Heart left ventricle (tissue), 16 donors: Measurements from ENCODE around the gene EMC10. TPM values are rescaled to one million over a fixed set of nuclear protein-coding genes. Genes with fewer than 3 reads are reported as not detected.

Source experiments
- ATAC-seq, 4 donors: fragments of 200-7000 bp; cut with Tn5 transposase; one replicate each; pipeline ENCODE4 v1.9.1; 2020 to 2022; ENCODE audit warnings: moderate library complexity in 4 of 4, mild to moderate bottlenecking in 3 of 4, moderate number of reproducible peaks in 1 of 4
- DNase-seq, 5 donors: peaks; one replicate each; pipeline ENCODE4 v3.0.0-alpha.2; 2020
- H3K27ac ChIP-seq, 12 donors: fragments of 200-600 bp; sonication (generic) in 4 of 12; one replicate each; pipeline versions ENCODE4 v1.5.0 to v1.8.0; 2016 to 2022; ENCODE audit warnings: mild to moderate bottlenecking in 2 of 12
- H3K27me3 ChIP-seq, 9 donors: fragments of 200-600 bp; sonication (generic) in 2 of 9; one replicate each; pipeline versions ENCODE4 v1.5.1 to v1.8.0; 2016 to 2022; ENCODE audit warnings: mild to moderate bottlenecking in 3 of 9
- H3K36me3 ChIP-seq, 9 donors: fragments of 200-600 bp; sonication (generic) in 2 of 9; one replicate each; pipeline versions ENCODE4 v1.5.0 to v1.8.0; 2018 to 2022; ENCODE audit warnings: mild to moderate bottlenecking in 2 of 9
- H3K4me1 ChIP-seq, 12 donors: fragments of 200-600 bp; sonication (generic) in 4 of 12; one replicate each; pipeline versions ENCODE4 v1.5.0 to v1.8.0; 2016 to 2022; ENCODE audit warnings: mild to moderate bottlenecking in 3 of 12
- H3K4me3 ChIP-seq, 12 donors: fragments of 200-600 bp; sonication (generic) in 4 of 12; one replicate each; pipeline versions ENCODE4 v1.5.0 to v1.8.0; 2017 to 2022; ENCODE audit warnings: mild to moderate bottlenecking in 9 of 12, moderate library complexity in 4 of 12
- H3K9me3 ChIP-seq, 12 donors: fragments of 200-600 bp; sonication (generic) in 4 of 12; one replicate each; pipeline versions ENCODE4 v1.5.0 to v1.8.0; 2016 to 2022; ENCODE audit warnings: mild to moderate bottlenecking in 1 of 12
- CTCF ChIP-seq, 12 donors: fragments of 200-600 bp; sonication (generic) in 4 of 12; IDR thresholded peaks; one replicate each; pipeline versions ENCODE4 v1.5.0 to v1.8.0; 2018 to 2022; ENCODE audit warnings: antibody characterized with exemption in 12 of 12, mild to moderate bottlenecking in 5 of 12
- POLR2A ChIP-seq, 2 donors: fragments of 450-650 bp; IDR thresholded peaks; one replicate each; pipeline ENCODE4 v1.6.1; 2017; ENCODE audit warnings: antibody characterized with exemption in 2 of 2, mild to moderate bottlenecking in 2 of 2, moderate library complexity in 2 of 2
- WGBS, 4 donors: extraction: QIAGEN DNeasy Blood & Tissue Kit in 2 of 4; methylation state at CpG; one replicate each; pipeline versions ENCODE4 v1.1.5 to v1.1.7; 2013 to 2018; 5-methylcytosine and 5-hydroxymethylcytosine counted together
- intact Hi-C, 10 donors: fragments of 100-400 bp; cut with DNase I; formaldehyde crosslinking; loops; one replicate each; pipeline versions ENCODE4 v1.11.1 to v1.14.2; 2022
- polyA plus RNA-seq, 2 donors: library from polyadenylated mRNA; stranded (reverse); fragments of 200-250 nt; gene quantifications; one replicate each; pipeline ENCODE4 v1.2.3, GENCODE V29; 2013
- total RNA-seq, 9 donors: library from RNA; depleted of rRNA in 2 of 9; stranded (reverse); fragments of >200 nt in 2 of 9; fragmentation: NEBNext Ultra II Directional in 3 of 9; extraction: Animal tissue kit (Norgen Biotek cat#: 25700) in 3 of 9; gene quantifications; one replicate each; pipeline versions ENCODE4 v1.1.0 to v1.2.4, GENCODE V29; 2016 to 2023
- donor health status: ischemic (EF 13 %, LVEDD 7.1; RV severe dilation, severe dysfunction).
- donor health status: healthy with polysubstance abuse.
- donor health status: DM: no; HTN: yes; CAD: no.
- donor health status: DM: no; HTN: no; CAD: no.
- donor health status: ischemic (EF 25% LVEDD 6.9; RV normal size, moderate dysfunction).
- donor health status: ischemic (EF 25% LVEDD 5.7; RV mildly dilated, moderate dysfunction).
- donor health status: healthy.
- donor health status: DM: yes; HTN: yes; CAD: no.
- donor health status: ischemic (EF 35%, LVEDD 5.7; RV mildly dilated, moderate dysfunction).
- donor health status: nonischemic (EF 11% LVEDD 7.7; RV severe dilation, severe dysfunction).
- donor health status: DM: yes; HTN: yes; CAD: no.
- donor health status: PGD.
- donor health status: ischemic (EF 29% LVEDD 5.4; RV normal size, mild dysfunction).
- donor health status: nonischemic (EF 23%, LVEDD 6.1; RV moderate dilation, normal function).

EMC10 gene
- total and polyA plus RNA-seq, 11 donors = 72.8 to 138 (median 95.3) TPM

GRCh38 chr19:50511069-50511822 lies 34.9 kb downstream of the EMC10 start, which contains the start of gene JOSD2:
JOSD2 (minus strand) TSS chr19:50511191; CDS start chr19:50510431, 760 bp downstream.
- TF ChIP-seq POLR2A (IDR thresholded peaks at IDR 0.05) = peak in 1 of 2 donors; percentile 77
- TF ChIP-seq CTCF (IDR thresholded peaks at IDR 0.05) = peak in 1 of 12 donors; percentile 17
- Histone ChIP-seq H3K4me3 (peak within 1 kb of the TSS; percentile 42 to 89 (median 74)), H3K9me3 (no peaks in the 10 kb centered on the region), H3K27ac (peak within 1 kb of the TSS; percentile 50 to 86 (median 78)), H3K27me3 (peaks cover 0 to 8% (median 0%) of the 10 kb centered on the region in 9 donors), H3K36me3 (peaks cover 0 to 2% (median 0%) of the 10 kb centered on the region in 9 donors), H3K4me1 (peaks cover 0 to 20% (median 8%) of the 10 kb centered on the region in 12 donors)
- peak; percentile 94 to 97 (median 95) for ATAC-seq
- peak; percentile 98 to 100 (median 99) for DNase-seq
- WGBS, 4 donors = 1 to 2% (median 2%) methylated on average over 27 to 69 of the region's 69 CpGs
- intact Hi-C loops = loop anchor here in 7 of 10 donors (1.0 to 10.0 kb wide), 6 partner anchors 34 to 486 kb away; partner anchors contain the start of genes EMC10 (in 5 of the 7), GARIN5A (in 5 of the 7), NR1H2 (in 2 of the 7) and VRK3 (in 1 of the 7)

GRCh38 chr19:50512112-50512998 lies 36.0 kb downstream of the EMC10 start:
- DNase-seq = peak in 2 of 5 donors; percentile 51 to 72
- intact Hi-C loops = loop anchor here in 2 of 10 donors (5.0 to 10.0 kb wide), 2 partner anchors 135 to 488 kb away; partner anchors contain the start of genes NR1H2 (in 1 of the 2), VRK3 (in 1 of the 2) and ZNF473 (in 1 of the 2)
- H3K4me3 ChIP-seq = peak overlapping the region in 6 of 12 donors; percentile 66 to 89 (median 78)
- WGBS, 4 donors = 86 to 93% (median 90%) methylated on average over 26 to 36 of the region's 36 CpGs
- no peak for ATAC-seq
- peaks cover 0 to 8% (median 0%) of the 10 kb centered on the region in 9 donors for H3K27me3 ChIP-seq
- TF ChIP-seq POLR2A (IDR thresholded peaks at IDR 0.05) (no peak), CTCF (IDR thresholded peaks at IDR 0.05) (no peak)
- peak overlapping the region in 3 of 12 donors; percentile 50 to 86 (median 82) for H3K27ac ChIP-seq
- H3K9me3 ChIP-seq = no peaks in the 10 kb centered on the region
- peaks cover 0 to 20% (median 8%) of the 10 kb centered on the region in 12 donors for H3K4me1 ChIP-seq
- no peaks in the 10 kb centered on the region for H3K36me3 ChIP-seq

GRCh38 chr19:50512999-50513745 lies 36.9 kb downstream of the EMC10 start:
- no peak for ATAC-seq
- 61 to 74% (median 70%) methylated on average over 12 of the region's 12 CpGs for WGBS, 4 donors
- intact Hi-C loops = loop anchor here in 2 of 10 donors (5.0 to 10.0 kb wide), 2 partner anchors 136 to 488 kb away; partner anchors contain the start of genes NR1H2 (in 1 of the 2), VRK3 (in 1 of the 2) and ZNF473 (in 1 of the 2)
- DNase-seq = peak in 1 of 5 donors; percentile 14
- no peak overlapping the region for H3K4me3 ChIP-seq
- no peaks in the 10 kb centered on the region for H3K9me3 ChIP-seq
- peaks cover 0 to 20% (median 8%) of the 10 kb centered on the region in 12 donors for H3K4me1 ChIP-seq
- peaks cover 0 to 8% (median 0%) of the 10 kb centered on the region in 9 donors for H3K27me3 ChIP-seq
- H3K36me3 ChIP-seq = no peaks in the 10 kb centered on the region
- no peak overlapping the region for H3K27ac ChIP-seq
- no peak for TF ChIP-seq POLR2A (IDR thresholded peaks at IDR 0.05)
- TF ChIP-seq CTCF (IDR thresholded peaks at IDR 0.05) = no peak
